ENCODE data around the gene PPM1M.

GRCh38 chr3:52210550-52211046 lies 35.0 kb upstream of the PPM1M start:
- no peak for TF ChIP-seq CTCF (IDR thresholded peaks at IDR 0.05; ENCODE audit: low read depth, low read length)
- TF ChIP-seq POLR2A (IDR thresholded peaks at IDR 0.05; ENCODE audit: extremely low read depth, insufficient read length), result no peak

All from NB4 (cell line).